LNCaP clone FGC (cell line): ENCODE data around the gene SPIRE2.
"Not testable (repeated sequence)": the region's sequence is repeated elsewhere in the genome, so short reads cannot be mapped to it uniquely, and the experiment has no call there.

ENCODE experiments used
- DNase-seq: peaks from one replicate; pipeline ENCODE4 v3.0.0-alpha.2; 2011; ENCODE audit warnings: low read depth
- H3K4me3 ChIP-seq: 2 replicates; pipeline ENCODE4 v1.5.1; 2011; ENCODE audit warnings: mild to moderate bottlenecking, low read depth, low read length, control low read depth
- CTCF ChIP-seq: IDR thresholded peaks from 2 replicates; pipeline ENCODE4 v1.5.1; 2012; ENCODE audit warnings: mild to moderate bottlenecking; ENCODE audit not compliant: control insufficient read depth, insufficient read depth; ENCODE audit errors: extremely low read depth

SPIRE2 gene

GRCh38 chr16:89786474-89787364 is 41.6 kb upstream of the SPIRE2 start:
- no peak for TF ChIP-seq CTCF
- no peak for DNase-seq
- H3K4me3 ChIP-seq, result no peak overlapping the region

DNA sequence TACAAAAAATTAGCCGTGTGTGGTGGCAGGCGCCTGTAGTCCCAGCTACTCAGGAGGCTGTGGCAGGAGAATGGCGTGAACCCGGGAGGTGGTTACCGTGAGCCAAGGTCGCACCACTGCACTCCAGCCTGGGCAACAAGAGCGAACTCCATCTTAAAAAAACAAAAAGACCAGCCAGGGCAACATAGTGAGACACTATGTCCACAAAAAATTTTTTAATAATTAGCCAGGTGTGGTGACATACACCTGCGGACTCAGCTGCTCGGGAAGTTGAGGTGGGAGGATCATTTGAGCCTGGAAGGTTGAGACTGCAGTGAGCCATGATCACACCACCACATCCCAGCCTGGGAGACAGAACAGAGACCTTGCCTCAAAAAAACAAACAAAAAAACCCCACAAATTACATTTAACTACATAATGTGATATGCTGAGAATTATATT is 40.9 kb upstream of the SPIRE2 start:
- H3K4me3 ChIP-seq, result no peak overlapping the region
- DNase-seq, result no peak
- TF ChIP-seq CTCF, result no peak

DNA sequence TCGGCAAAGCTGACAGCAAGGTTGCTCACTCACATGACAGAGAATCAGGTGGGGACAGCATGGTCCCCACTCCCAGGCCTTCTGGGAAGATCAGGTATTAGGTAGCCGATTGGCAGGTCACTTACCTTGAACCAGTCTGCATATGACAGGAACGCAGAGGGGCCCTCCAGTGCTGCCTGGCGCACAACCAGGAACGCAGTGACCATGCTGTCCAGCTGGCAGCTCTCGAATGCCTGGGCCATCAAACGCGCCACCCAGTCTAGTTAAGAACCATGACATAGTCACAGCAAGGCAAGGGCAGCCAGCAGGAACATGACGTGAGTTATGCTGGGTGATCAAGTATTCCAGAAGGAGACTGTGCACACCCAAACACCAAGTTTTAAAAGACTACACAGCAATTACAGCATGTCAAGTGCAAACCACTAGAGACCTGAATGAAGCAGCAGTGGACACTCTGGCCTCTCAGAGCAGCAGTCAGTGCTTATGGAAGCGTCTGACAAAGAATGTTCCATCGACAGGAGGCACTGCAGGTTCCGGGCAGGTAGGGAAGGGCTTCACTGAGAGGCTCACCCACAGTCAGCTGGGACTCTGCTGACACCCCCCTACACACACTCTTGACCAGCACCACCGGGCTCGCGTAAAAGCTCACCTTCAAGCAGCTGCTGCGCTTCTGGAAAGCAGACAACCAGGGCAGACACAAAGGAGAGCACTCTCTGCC is 36.8 kb upstream of the SPIRE2 start:
- no peak for DNase-seq
- no peak for TF ChIP-seq CTCF

DNA sequence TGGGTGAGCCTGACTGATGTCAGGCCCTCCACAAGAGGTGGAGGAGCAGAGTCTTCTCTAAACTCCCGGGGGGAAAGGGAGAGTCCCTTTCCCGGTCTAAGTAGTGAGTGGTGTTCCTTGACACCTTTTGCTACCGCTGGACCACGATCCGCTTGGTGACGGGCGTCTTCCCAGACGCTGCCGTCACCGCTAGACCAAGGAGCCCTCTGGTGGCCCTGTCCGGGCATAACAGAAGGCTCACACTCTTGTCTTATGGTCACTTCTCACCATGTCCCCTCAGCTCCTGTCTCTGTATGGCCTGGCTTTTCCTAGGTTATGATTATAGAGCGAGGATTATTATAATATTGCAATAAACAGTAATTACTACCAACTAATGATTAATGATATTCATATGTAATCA is 35.2 kb upstream of the SPIRE2 start:
- TF ChIP-seq CTCF, result peak; percentile 45
- DNase-seq, H3K4me3 ChIP-seq: not testable (repeated sequence)

More for the DNA sequence above, 36.8 kb upstream of the SPIRE2 start:
- H3K4me3 ChIP-seq, result no peak overlapping the region

DNA sequence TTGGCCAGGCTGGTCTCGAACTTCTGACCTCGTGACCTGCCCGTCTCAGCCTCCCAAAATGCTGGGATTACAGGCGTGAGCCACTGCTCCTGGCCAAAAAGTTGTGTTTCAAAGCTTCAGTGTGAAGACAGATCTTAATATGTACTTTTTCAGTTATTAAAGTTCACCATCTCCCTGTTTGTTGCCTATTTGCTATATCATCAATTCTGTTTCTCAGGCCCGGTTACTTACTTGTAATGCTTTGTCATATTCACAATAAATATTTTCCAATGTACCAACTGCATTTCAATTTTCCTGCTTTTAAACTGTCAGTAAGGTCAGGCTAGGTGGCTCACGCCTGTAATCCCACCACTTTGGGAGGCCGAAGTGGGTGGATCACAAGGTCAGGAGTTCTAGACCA is 34.3 kb upstream of the SPIRE2 start:
- TF ChIP-seq CTCF, result no peak
- H3K4me3 ChIP-seq, result no peak overlapping the region
- DNase-seq, result no peak

GRCh38 chr16:89795676-89796075 is 32.6 kb upstream of the SPIRE2 start:
- TF ChIP-seq CTCF, result no peak
- DNase-seq, result no peak
- H3K4me3 ChIP-seq, result no peak overlapping the region
